ENCODE results near the gene RAB29. TPM values are rescaled to one million over a fixed set of nuclear protein-coding genes. Genes with fewer than 3 reads are reported as not detected.

Gene RAB29
- total and polyA plus RNA-seq, 2 experiments from 2014 or later: 16.8 to 18.1 TPM

DNA sequence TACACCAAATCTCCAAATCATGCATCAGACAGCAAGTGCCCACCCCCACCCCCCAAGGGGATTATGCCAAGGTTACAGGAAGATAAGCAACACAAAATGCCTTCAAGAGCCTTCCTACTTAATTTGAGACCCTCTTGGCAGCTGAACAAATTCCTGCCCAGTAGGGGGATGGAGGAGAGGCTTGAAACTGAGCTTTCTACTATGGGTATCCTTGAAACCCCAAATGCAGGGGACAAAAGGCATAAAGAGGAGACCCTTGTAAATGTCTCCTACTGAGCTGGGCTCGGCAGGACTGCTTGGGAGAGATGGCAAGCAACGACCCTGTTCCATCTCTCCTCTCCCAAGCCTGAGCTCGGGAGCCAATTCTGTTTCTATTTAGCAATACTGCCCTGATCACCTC is 34.2 kb upstream of the RAB29 start:
- no peaks in the 10 kb centered on the region for H4K20me1 ChIP-seq (ENCODE audit: insufficient read depth)
- WGBS, 2 experiments (ENCODE audit: low coverage in 1 of 2, low lambda C conversion rate in 2 of 2, missing lambda C conversion rate in 2 of 2): 75 to 81% methylated on average over 3 of the region's 3 CpGs
- H3K9ac ChIP-seq: no peak overlapping the region
- no peaks in the 10 kb centered on the region for H3K27me3 ChIP-seq (replicated peaks; ENCODE audit: insufficient read depth)
- no peak overlapping the region for H3K4me2 ChIP-seq (ENCODE audit: unreplicated experiment)
- no peaks in the 10 kb centered on the region for H3K9me3 ChIP-seq (ENCODE audit: low read depth)
- no peak for DNase-seq
- no peak for TF ChIP-seq EZH2 (IDR thresholded peaks at IDR 0.05; ENCODE audit: insufficient read depth, poor library complexity, severe bottlenecking)
- no peak for TF ChIP-seq EZH2phosphoT487 (IDR thresholded peaks at IDR 0.05; ENCODE audit: insufficient read depth, low read depth)
- H3K27ac ChIP-seq: no peak overlapping the region
- in situ Hi-C loops (cut with MboI): no loop called here
- H3F3A ChIP-seq (ENCODE audit: insufficient read depth): 0 out of 2 replicates have a peak, but pooled peaks cover 8% of the 10 kb centered on the region
- H3K36me3 ChIP-seq (ENCODE audit: low read depth): no peaks in the 10 kb centered on the region
- no peak overlapping the region for H3K4me3 ChIP-seq
- no peaks in the 10 kb centered on the region for H3K9me2 ChIP-seq (ENCODE audit: insufficient read depth)
- H3K79me2 ChIP-seq (ENCODE audit: insufficient read depth): peaks cover 71% of the 10 kb centered on the region
- peaks cover 25% of the 10 kb centered on the region for H3K4me1 ChIP-seq (ENCODE audit: insufficient read depth)
- H2AFZ ChIP-seq: no peak overlapping the region

DNA sequence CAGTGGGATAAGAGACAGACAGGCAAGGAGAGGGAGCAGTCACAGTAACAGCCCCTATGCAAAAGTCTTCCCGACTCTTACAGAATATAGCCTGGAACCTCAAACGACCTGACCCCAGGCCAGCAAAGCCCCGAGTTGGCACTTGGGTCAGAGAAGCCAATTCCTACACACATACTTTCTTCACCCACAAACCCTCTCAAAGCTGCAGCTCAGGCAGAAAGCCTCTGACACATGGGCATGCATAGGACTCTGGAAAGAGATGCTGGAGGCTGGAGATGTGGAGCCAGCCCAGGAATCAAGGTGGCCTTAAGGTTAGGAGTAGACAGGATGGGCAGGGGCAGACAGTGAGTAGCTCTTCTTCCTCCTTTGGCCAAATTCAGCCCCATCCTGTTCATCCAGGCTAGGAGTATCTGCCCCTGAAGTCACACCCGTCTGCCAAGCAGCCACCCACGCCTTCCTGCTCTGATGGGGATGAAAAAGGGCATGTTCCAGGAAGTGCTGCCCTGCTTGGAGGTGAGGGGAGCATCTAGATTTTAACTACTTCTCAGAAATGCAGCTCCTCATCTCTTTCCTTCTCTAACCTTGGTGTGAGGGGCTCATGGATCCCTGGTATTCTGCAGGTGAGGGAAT is 29.9 kb upstream of the RAB29 start:
- no peak overlapping the region for H2AFZ ChIP-seq
- H3K9me2 ChIP-seq (ENCODE audit: insufficient read depth): no peaks in the 10 kb centered on the region
- H4K20me1 ChIP-seq (ENCODE audit: insufficient read depth): no peaks in the 10 kb centered on the region
- no peak overlapping the region for H3K9ac ChIP-seq
- peaks cover 72% of the 10 kb centered on the region for H3K79me2 ChIP-seq (ENCODE audit: insufficient read depth)
- in situ Hi-C loops (cut with MboI): no loop called here
- no peaks in the 10 kb centered on the region for H3K9me3 ChIP-seq (ENCODE audit: low read depth)
- no peak overlapping the region for H3K4me3 ChIP-seq
- TF ChIP-seq EZH2phosphoT487 (IDR thresholded peaks at IDR 0.05; ENCODE audit: insufficient read depth, low read depth): no peak
- no peak for TF ChIP-seq EZH2 (IDR thresholded peaks at IDR 0.05; ENCODE audit: insufficient read depth, poor library complexity, severe bottlenecking)
- H3K36me3 ChIP-seq (ENCODE audit: low read depth): no peaks in the 10 kb centered on the region
- H3K4me2 ChIP-seq (ENCODE audit: unreplicated experiment): peak overlapping the region; percentile 25
- no peak overlapping the region for H3K27ac ChIP-seq
- H3K4me1 ChIP-seq (ENCODE audit: insufficient read depth): peaks cover 14% of the 10 kb centered on the region
- H3F3A ChIP-seq (ENCODE audit: insufficient read depth): no peaks in the 10 kb centered on the region
- peak; percentile 39 for DNase-seq
- H3K27me3 ChIP-seq (replicated peaks; ENCODE audit: insufficient read depth): no peaks in the 10 kb centered on the region
- 58 to 59% methylated on average over 5 of the region's 5 CpGs for WGBS, 2 experiments (ENCODE audit: low coverage in 1 of 2, low lambda C conversion rate in 2 of 2, missing lambda C conversion rate in 2 of 2)

DNA sequence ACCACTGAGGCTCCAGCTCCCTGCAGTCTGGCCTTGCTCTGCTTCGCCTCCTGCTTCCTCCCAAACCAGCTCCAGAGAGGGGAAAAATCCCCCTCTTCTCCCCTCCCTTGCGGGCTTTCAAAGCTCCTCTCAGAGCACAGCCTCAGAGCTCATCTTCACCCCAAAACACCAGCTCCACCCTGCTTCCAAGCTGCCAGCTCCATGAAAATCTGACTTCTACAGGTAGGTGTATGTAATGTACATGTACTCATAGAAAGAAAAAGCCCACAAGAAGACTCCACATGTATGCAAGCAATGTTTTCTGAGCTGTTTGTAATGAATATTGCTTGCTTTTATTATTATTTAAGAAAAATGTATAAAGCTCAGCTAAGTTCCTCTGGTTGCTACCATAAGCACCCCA is 29.3 kb upstream of the RAB29 start:
- no peaks in the 10 kb centered on the region for H3K9me2 ChIP-seq (ENCODE audit: insufficient read depth)
- H3F3A ChIP-seq (ENCODE audit: insufficient read depth): no peaks in the 10 kb centered on the region
- DNase-seq: no peak
- in situ Hi-C loops (cut with MboI): no loop called here
- peak overlapping the region; percentile 25 for H3K4me2 ChIP-seq (ENCODE audit: unreplicated experiment)
- WGBS, 2 experiments (ENCODE audit: low coverage in 1 of 2, low lambda C conversion rate in 2 of 2, missing lambda C conversion rate in 2 of 2): 95 to 97% methylated on average over 2 of the region's 2 CpGs
- no peak overlapping the region for H2AFZ ChIP-seq
- no peaks in the 10 kb centered on the region for H3K27me3 ChIP-seq (replicated peaks; ENCODE audit: insufficient read depth)
- H3K4me1 ChIP-seq (ENCODE audit: insufficient read depth): peaks cover 14% of the 10 kb centered on the region
- H3K36me3 ChIP-seq (ENCODE audit: low read depth): no peaks in the 10 kb centered on the region
- H3K9ac ChIP-seq: no peak overlapping the region
- no peak overlapping the region for H3K27ac ChIP-seq
- no peak for TF ChIP-seq EZH2phosphoT487 (IDR thresholded peaks at IDR 0.05; ENCODE audit: insufficient read depth, low read depth)
- TF ChIP-seq EZH2 (IDR thresholded peaks at IDR 0.05; ENCODE audit: insufficient read depth, poor library complexity, severe bottlenecking): no peak
- H3K4me3 ChIP-seq: no peak overlapping the region
- H4K20me1 ChIP-seq (ENCODE audit: insufficient read depth): no peaks in the 10 kb centered on the region
- peaks cover 66% of the 10 kb centered on the region for H3K79me2 ChIP-seq (ENCODE audit: insufficient read depth)
- H3K9me3 ChIP-seq (ENCODE audit: low read depth): no peaks in the 10 kb centered on the region

DNA sequence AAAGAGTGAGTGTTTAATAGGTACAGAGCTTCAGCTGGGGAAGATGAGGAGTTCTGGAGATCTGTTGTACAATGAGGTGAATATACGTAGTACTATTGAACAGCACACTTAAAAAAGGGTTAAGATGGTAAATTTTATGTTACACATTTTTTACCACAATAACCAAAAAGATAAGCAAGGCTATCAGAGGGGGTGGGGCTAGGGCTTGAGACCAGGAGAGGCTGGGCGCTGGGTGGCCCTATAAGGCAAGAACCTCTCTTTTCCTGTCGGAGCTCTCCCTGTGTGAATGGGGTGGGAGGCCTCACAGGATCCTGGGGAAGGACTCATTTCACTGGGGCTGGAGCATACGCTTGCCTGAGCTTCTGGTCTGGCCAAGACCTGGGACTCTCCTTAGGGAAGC is 28.7 kb upstream of the RAB29 start:
- 88 to 92% methylated on average over 4 of the region's 4 CpGs for WGBS, 2 experiments (ENCODE audit: low coverage in 1 of 2, low lambda C conversion rate in 2 of 2, missing lambda C conversion rate in 2 of 2)
- Histone ChIP-seq H3F3A (ENCODE audit: insufficient read depth) (no peaks in the 10 kb centered on the region), H3K27ac (no peak overlapping the region), H2AFZ (no peak overlapping the region), H3K79me2 (ENCODE audit: insufficient read depth) (peaks cover 60% of the 10 kb centered on the region), H3K9me3 (ENCODE audit: low read depth) (no peaks in the 10 kb centered on the region), H3K4me1 (ENCODE audit: insufficient read depth) (peaks cover 14% of the 10 kb centered on the region), H3K9ac (no peak overlapping the region), H3K4me3 (no peak overlapping the region), H3K27me3 (replicated peaks; ENCODE audit: insufficient read depth) (no peaks in the 10 kb centered on the region), H3K4me2 (ENCODE audit: unreplicated experiment) (no peak overlapping the region), H3K9me2 (ENCODE audit: insufficient read depth) (no peaks in the 10 kb centered on the region), H4K20me1 (ENCODE audit: insufficient read depth) (no peaks in the 10 kb centered on the region), H3K36me3 (ENCODE audit: low read depth) (no peaks in the 10 kb centered on the region)
- TF ChIP-seq EZH2 (IDR thresholded peaks at IDR 0.05; ENCODE audit: insufficient read depth, poor library complexity, severe bottlenecking) (no peak), EZH2phosphoT487 (IDR thresholded peaks at IDR 0.05; ENCODE audit: insufficient read depth, low read depth) (no peak)
- in situ Hi-C loops (cut with MboI): no loop called here
- DNase-seq: no peak

All from GM23248 (cell line).